Activated B cell treated with CpG ODN at 0.5 μM for 24 hours (primary cell): ENCODE data around the gene FBXL4. TPM values are rescaled to one million over a fixed set of nuclear protein-coding genes. Genes with fewer than 3 reads are reported as not detected.

Source experiments
- ATAC-seq: fragments of 200-7000 bp; cut with Tn5 transposase; one replicate; pipeline ENCODE4 v1.10.0; 2021; ENCODE audit warnings: low read depth, mild to moderate bottlenecking, moderate library complexity
- CTCF ChIA-PET: fragments of 350-600 bp; sonication (Branson Sonifier 250); formaldehyde crosslinking; loops from one replicate; lab custom pipeline; 2021; ENCODE audit warnings: antibody characterized with exemption; lab: Charles Lee
- POLR2A ChIA-PET: fragments of 350-600 bp; sonication (Branson Sonifier 250); formaldehyde crosslinking; loops from one replicate; lab custom pipeline; 2021; ENCODE audit warnings: antibody characterized with exemption; lab: Charles Lee
- DNase-seq: peaks from one replicate; pipeline ENCODE4 v3.0.0; 2022
- H3K27ac Mint-ChIP-seq: one replicate; pipeline ENCODE4 v1.8.0; 2020; ENCODE audit warnings: mixed read lengths
- H3K27me3 Mint-ChIP-seq: one replicate; pipeline ENCODE4 v1.8.0; 2021; ENCODE audit warnings: mixed read lengths
- H3K36me3 Mint-ChIP-seq: one replicate; pipeline ENCODE4 v1.8.0; 2021; ENCODE audit warnings: low read depth, mixed read lengths
- H3K4me1 Mint-ChIP-seq: one replicate; pipeline ENCODE4 v1.8.0; 2021; ENCODE audit warnings: mixed read lengths
- H3K4me3 Mint-ChIP-seq: one replicate; pipeline ENCODE4 v1.8.0; 2020; ENCODE audit warnings: mild to moderate bottlenecking, mixed read lengths
- H3K9me3 Mint-ChIP-seq: one replicate; pipeline ENCODE4 v1.8.0; 2020; ENCODE audit warnings: mixed read lengths
- intact Hi-C: fragments of 100-400 bp; cut with micrococcal nuclease; formaldehyde crosslinking; loops from one replicate; pipeline ENCODE4 v1.15.1; 2024
- total RNA-seq: library from RNA; stranded (reverse); gene quantifications from 2 replicates; pipeline ENCODE4 v1.2.3, GENCODE V29; 2022
- TF ChIP-seq, protein P1 (sequence below): fragments of 200-600 bp; IDR thresholded peaks from one replicate; pipeline ENCODE4 v1.8.0; 2022; ENCODE audit warnings: antibody characterized with exemption, mild to moderate bottlenecking

The FBXL4 gene
- 10.2 and 10.8 TPM in 2 replicates for total RNA-seq

- peaks cover 12% of the 10 kb centered on the region for H3K9me3 Mint-ChIP-seq
- no peaks in the 10 kb centered on the region for H3K27me3 Mint-ChIP-seq
- peak; percentile 86 for ATAC-seq
- H3K4me3 Mint-ChIP-seq = peak within 1 kb of the TSS; percentile 91
- peaks cover 35% of the 10 kb centered on the region for H3K4me1 Mint-ChIP-seq
- peak; percentile 77 for DNase-seq
- peak within 1 kb of the TSS; percentile 86 for H3K27ac Mint-ChIP-seq
- peaks cover 8% of the 10 kb centered on the region for H3K36me3 Mint-ChIP-seq
- CTCF ChIA-PET = no interaction called here
- TF ChIP-seq, protein P1, sequence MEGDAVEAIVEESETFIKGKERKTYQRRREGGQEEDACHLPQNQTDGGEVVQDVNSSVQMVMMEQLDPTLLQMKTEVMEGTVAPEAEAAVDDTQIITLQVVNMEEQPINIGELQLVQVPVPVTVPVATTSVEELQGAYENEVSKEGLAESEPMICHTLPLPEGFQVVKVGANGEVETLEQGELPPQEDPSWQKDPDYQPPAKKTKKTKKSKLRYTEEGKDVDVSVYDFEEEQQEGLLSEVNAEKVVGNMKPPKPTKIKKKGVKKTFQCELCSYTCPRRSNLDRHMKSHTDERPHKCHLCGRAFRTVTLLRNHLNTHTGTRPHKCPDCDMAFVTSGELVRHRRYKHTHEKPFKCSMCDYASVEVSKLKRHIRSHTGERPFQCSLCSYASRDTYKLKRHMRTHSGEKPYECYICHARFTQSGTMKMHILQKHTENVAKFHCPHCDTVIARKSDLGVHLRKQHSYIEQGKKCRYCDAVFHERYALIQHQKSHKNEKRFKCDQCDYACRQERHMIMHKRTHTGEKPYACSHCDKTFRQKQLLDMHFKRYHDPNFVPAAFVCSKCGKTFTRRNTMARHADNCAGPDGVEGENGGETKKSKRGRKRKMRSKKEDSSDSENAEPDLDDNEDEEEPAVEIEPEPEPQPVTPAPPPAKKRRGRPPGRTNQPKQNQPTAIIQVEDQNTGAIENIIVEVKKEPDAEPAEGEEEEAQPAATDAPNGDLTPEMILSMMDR = no peak
- intact Hi-C loops = loop anchor here (2.0 to 10.0 kb wide), 8 partner anchors 100 to 1937 kb away; partner anchors contain the start of genes ASCC3, CCNC, MMS22L and PNISR
- POLR2A ChIA-PET = interaction anchor here (0.6 kb wide), 1 partner anchor 25 kb away, joined by 3 read pairs; no protein-coding TSS in a partner anchor
Measured at GRCh38 chr6:98947411-98948292, at the start of gene FBXL4. Gene FBXL4 (minus strand): TSS chr6:98947946. CDS start chr6:98926988, 20,958 bp downstream.

- no peak overlapping the region for H3K27ac Mint-ChIP-seq
- ChIA-PET POLR2A (no interaction called here), CTCF (no interaction called here)
- peaks cover 5% of the 10 kb centered on the region for H3K27me3 Mint-ChIP-seq
- H3K4me1 Mint-ChIP-seq = no peaks in the 10 kb centered on the region
- DNase-seq = no peak
- no peak overlapping the region for H3K4me3 Mint-ChIP-seq
- no peak for ATAC-seq
- intact Hi-C loops = no loop called here
- no peaks in the 10 kb centered on the region for H3K36me3 Mint-ChIP-seq
- no peaks in the 10 kb centered on the region for H3K9me3 Mint-ChIP-seq
- TF ChIP-seq, protein P1 = no peak
Measured at GRCh38 chr6:98995116-98995515, 47.4 kb upstream of the FBXL4 start.

GRCh38 chr6:98992535-98992934, 44.8 kb upstream of the FBXL4 start:
- Mint-ChIP-seq H3K9me3 (no peaks in the 10 kb centered on the region), H3K27ac (no peak overlapping the region), H3K4me3 (no peak overlapping the region), H3K36me3 (no peaks in the 10 kb centered on the region), H3K4me1 (no peaks in the 10 kb centered on the region), H3K27me3 (peaks cover 3% of the 10 kb centered on the region)
- intact Hi-C loops = no loop called here
- no peak for DNase-seq
- no peak for ATAC-seq
- TF ChIP-seq, protein P1 = no peak
- ChIA-PET CTCF (no interaction called here), POLR2A (no interaction called here)

GRCh38 chr6:98986071-98986615, 38.4 kb upstream of the FBXL4 start:
- CTCF ChIA-PET = no interaction called here
- no peak for ATAC-seq
- intact Hi-C loops = no loop called here

More at GRCh38 chr6:98986071-98986615, 38.4 kb upstream of the FBXL4 start:
- TF ChIP-seq, protein P1 = no peak
- Mint-ChIP-seq H3K27me3 (peaks cover 14% of the 10 kb centered on the region), H3K27ac (no peak overlapping the region), H3K36me3 (no peaks in the 10 kb centered on the region), H3K9me3 (no peaks in the 10 kb centered on the region), H3K4me1 (no peaks in the 10 kb centered on the region), H3K4me3 (no peak overlapping the region)
- POLR2A ChIA-PET = no interaction called here
- no peak for DNase-seq
